HG03457 (cell line): ENCODE results near the gene DLGAP1.
"Not testable (repeated sequence)": the region's sequence is repeated elsewhere in the genome, so short reads cannot be mapped to it uniquely, and the experiment has no call there.

Experiments used
- ATAC-seq: cut with Tn5 transposase; IDR thresholded peaks from one replicate; pipeline ENCODE4 v1.9.1; 2021; ENCODE audit warnings: moderate number of reproducible peaks; ENCODE audit not compliant: unreplicated experiment

The DLGAP1 gene

GRCh38 chr18:3667255-3668137 is 787.6 kb downstream of the DLGAP1 start:
- ATAC-seq, result no peak

GRCh38 chr18:3666526-3667254 is 788.4 kb downstream of the DLGAP1 start:
- ATAC-seq, result no peak

GRCh38 chr18:3665780-3666525 is 789.2 kb downstream of the DLGAP1 start:
- no peak for ATAC-seq

- ATAC-seq, result no peak
Observed at GRCh38 chr18:3665204-3665603, 789.9 kb downstream of the DLGAP1 start.

GRCh38 chr18:3664563-3665178 is 790.4 kb downstream of the DLGAP1 start:
- no peak for ATAC-seq

- ATAC-seq, result no peak
Observed at GRCh38 chr18:3663870-3664512, 791.1 kb downstream of the DLGAP1 start.

GRCh38 chr18:3661989-3662388 is 793.1 kb downstream of the DLGAP1 start:
- ATAC-seq, result no peak

- ATAC-seq, result no peak
Observed at GRCh38 chr18:3660739-3661515, 794.2 kb downstream of the DLGAP1 start.

- no peak for ATAC-seq
Observed at GRCh38 chr18:3658529-3658928, 796.6 kb downstream of the DLGAP1 start.

- no peak for ATAC-seq
Observed at GRCh38 chr18:3655254-3656050, 799.7 kb downstream of the DLGAP1 start.

GRCh38 chr18:3654442-3655253 is 800.5 kb downstream of the DLGAP1 start:
- no peak for ATAC-seq

- no peak for ATAC-seq
Observed at GRCh38 chr18:3653851-3654441, 801.2 kb downstream of the DLGAP1 start.

- ATAC-seq, result no peak
Observed at GRCh38 chr18:3653263-3653850, 801.8 kb downstream of the DLGAP1 start.

GRCh38 chr18:3652380-3653262 is 802.5 kb downstream of the DLGAP1 start:
- no peak for ATAC-seq

GRCh38 chr18:3651266-3651665 is 803.8 kb downstream of the DLGAP1 start:
- no peak for ATAC-seq

- not testable (repeated sequence) for ATAC-seq
Observed at GRCh38 chr18:3650521-3651042, 804.5 kb downstream of the DLGAP1 start.
